Suprapubic skin (tissue), 4 donors: ENCODE data around the gene HHAT.

Source experiments
- CTCF ChIP-seq, 2 donors: fragments of 200-600 bp in 1 of 2; fragments of 450-650 bp in 1 of 2; sonication (generic) in 1 of 2; IDR thresholded peaks; one replicate each; pipeline ENCODE4 v1.5.1; 2016 to 2019; ENCODE audit warnings: antibody characterized with exemption in 2 of 2, mild to moderate bottlenecking in 1 of 2, moderate library complexity in 1 of 2
- EP300 ChIP-seq: sonication (generic); formaldehyde crosslinking; IDR thresholded peaks from one replicate; pipeline ENCODE4 v1.6.1; 2017; ENCODE audit warnings: antibody characterized with exemption
- POLR2A ChIP-seq, 2 donors: fragments of 450-650 bp; IDR thresholded peaks; one replicate each; pipeline ENCODE4 v1.6.1; 2017; ENCODE audit warnings: antibody characterized with exemption in 2 of 2, mild to moderate bottlenecking in 2 of 2, moderate library complexity in 2 of 2
- POLR2AphosphoS5 ChIP-seq, 3 donors: sonication (generic); formaldehyde crosslinking; IDR thresholded peaks; one replicate each; pipeline ENCODE4 v1.6.1; 2017; ENCODE audit warnings: antibody characterized with exemption in 3 of 3

GRCh38 chr1:210582205-210582970 is 253.7 kb downstream of the HHAT start:
- TF ChIP-seq CTCF (IDR thresholded peaks at IDR 0.05) (no peak), POLR2A (IDR thresholded peaks at IDR 0.05) (no peak), POLR2AphosphoS5 (IDR thresholded peaks at IDR 0.05) (no peak), EP300 (no peak)
